Tibial artery (tissue), 4 donors: ENCODE measurements around the gene USP34.

Experiments
- DNase-seq, 2 donors: peaks; one replicate each; pipeline ENCODE4 v3.0.0-alpha.2; 2019
- H3K27ac ChIP-seq, 2 donors: fragments of 200-600 bp; sonication (generic) in 1 of 2; 1 replicate in 1 of 2; 2 replicates in 1 of 2; pipeline ENCODE4 v1.5.1; 2018 to 2019; ENCODE audit warnings: mild to moderate bottlenecking in 1 of 2
- H3K27me3 ChIP-seq, 2 donors: fragments of 200-600 bp; sonication (generic) in 1 of 2; one replicate each; pipeline versions ENCODE4 v1.5.1 to v1.6.0; 2016 to 2019
- H3K36me3 ChIP-seq, 3 donors: fragments of 200-600 bp; sonication (generic) in 2 of 3; one replicate each; pipeline ENCODE4 v1.5.1; 2016 to 2019; ENCODE audit warnings: mild to moderate bottlenecking in 2 of 3
- H3K4me1 ChIP-seq, 4 donors: fragments of 200-600 bp; sonication (generic) in 2 of 4; 1 replicate in 3 of 4; 2 replicates in 1 of 4; pipeline ENCODE4 v1.5.1; 2016 to 2019
- H3K4me3 ChIP-seq, 2 donors: fragments of 200-600 bp; sonication (generic) in 1 of 2; 1 replicate in 1 of 2; 2 replicates in 1 of 2; pipeline ENCODE4 v1.5.1; 2018 to 2019; ENCODE audit warnings: mild to moderate bottlenecking in 2 of 2
- H3K9me3 ChIP-seq, 3 donors: fragments of 200-600 bp; sonication (generic) in 1 of 3; one replicate each; pipeline ENCODE4 v1.5.1; 2016 to 2019
- intact Hi-C: fragments of 100-400 bp; cut with DNase I; formaldehyde crosslinking; loops from one replicate; pipeline ENCODE4 v1.15.0; 2023; ENCODE audit warnings: low total_unique reads
- TF ChIP-seq, protein P1 (sequence below), 2 experiments: fragments of 200-600 bp in 1 of 2; fragments of 450-650 bp in 1 of 2; IDR thresholded peaks; one replicate each; pipeline ENCODE4 v1.5.1; 2017 to 2019; ENCODE audit warnings: antibody characterized with exemption in 2 of 2, mild to moderate bottlenecking in 1 of 2, moderate library complexity in 1 of 2

Gene USP34

DNA sequence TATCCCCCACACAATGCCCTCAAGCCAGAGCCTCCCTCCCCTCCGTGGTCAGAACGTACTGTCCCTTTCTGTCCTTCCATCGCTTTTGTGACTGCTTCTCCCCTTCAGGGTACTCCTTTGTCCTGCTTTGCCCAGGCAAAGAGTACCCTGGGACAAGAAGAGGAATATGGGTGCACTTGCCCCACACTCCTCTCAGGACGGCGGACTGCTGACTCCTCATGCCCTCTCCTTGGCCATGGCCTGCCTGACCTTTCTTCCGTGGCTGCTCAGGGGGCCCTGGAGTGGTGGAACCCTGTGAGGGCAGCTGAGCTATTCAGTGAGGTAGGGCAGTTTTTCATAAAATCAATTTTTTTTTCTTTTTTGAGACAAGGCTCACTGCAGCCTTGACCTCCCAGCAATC, 290.2 kb downstream of the USP34 start:
- DNase-seq, result no peak
- peaks cover 0 to 53% (median 41%) of the 10 kb centered on the region in 4 donors for H3K4me1 ChIP-seq
- TF ChIP-seq, protein P1, sequence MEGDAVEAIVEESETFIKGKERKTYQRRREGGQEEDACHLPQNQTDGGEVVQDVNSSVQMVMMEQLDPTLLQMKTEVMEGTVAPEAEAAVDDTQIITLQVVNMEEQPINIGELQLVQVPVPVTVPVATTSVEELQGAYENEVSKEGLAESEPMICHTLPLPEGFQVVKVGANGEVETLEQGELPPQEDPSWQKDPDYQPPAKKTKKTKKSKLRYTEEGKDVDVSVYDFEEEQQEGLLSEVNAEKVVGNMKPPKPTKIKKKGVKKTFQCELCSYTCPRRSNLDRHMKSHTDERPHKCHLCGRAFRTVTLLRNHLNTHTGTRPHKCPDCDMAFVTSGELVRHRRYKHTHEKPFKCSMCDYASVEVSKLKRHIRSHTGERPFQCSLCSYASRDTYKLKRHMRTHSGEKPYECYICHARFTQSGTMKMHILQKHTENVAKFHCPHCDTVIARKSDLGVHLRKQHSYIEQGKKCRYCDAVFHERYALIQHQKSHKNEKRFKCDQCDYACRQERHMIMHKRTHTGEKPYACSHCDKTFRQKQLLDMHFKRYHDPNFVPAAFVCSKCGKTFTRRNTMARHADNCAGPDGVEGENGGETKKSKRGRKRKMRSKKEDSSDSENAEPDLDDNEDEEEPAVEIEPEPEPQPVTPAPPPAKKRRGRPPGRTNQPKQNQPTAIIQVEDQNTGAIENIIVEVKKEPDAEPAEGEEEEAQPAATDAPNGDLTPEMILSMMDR (IDR thresholded peaks at IDR 0.05), result no peak
- peaks cover 47 to 59% (median 51%) of the 10 kb centered on the region in 3 donors for H3K36me3 ChIP-seq
- H3K4me3 ChIP-seq, result peak overlapping the region; percentile 2 to 58
- H3K27ac ChIP-seq, result peak overlapping the region; percentile 53 to 98
- H3K27me3 ChIP-seq, result no peaks in the 10 kb centered on the region
- intact Hi-C loops, result loop anchor here (10.0 kb wide), 1 partner anchor 294 kb away; the partner anchor contains the start of gene USP34
- H3K9me3 ChIP-seq, result no peaks in the 10 kb centered on the region

DNA sequence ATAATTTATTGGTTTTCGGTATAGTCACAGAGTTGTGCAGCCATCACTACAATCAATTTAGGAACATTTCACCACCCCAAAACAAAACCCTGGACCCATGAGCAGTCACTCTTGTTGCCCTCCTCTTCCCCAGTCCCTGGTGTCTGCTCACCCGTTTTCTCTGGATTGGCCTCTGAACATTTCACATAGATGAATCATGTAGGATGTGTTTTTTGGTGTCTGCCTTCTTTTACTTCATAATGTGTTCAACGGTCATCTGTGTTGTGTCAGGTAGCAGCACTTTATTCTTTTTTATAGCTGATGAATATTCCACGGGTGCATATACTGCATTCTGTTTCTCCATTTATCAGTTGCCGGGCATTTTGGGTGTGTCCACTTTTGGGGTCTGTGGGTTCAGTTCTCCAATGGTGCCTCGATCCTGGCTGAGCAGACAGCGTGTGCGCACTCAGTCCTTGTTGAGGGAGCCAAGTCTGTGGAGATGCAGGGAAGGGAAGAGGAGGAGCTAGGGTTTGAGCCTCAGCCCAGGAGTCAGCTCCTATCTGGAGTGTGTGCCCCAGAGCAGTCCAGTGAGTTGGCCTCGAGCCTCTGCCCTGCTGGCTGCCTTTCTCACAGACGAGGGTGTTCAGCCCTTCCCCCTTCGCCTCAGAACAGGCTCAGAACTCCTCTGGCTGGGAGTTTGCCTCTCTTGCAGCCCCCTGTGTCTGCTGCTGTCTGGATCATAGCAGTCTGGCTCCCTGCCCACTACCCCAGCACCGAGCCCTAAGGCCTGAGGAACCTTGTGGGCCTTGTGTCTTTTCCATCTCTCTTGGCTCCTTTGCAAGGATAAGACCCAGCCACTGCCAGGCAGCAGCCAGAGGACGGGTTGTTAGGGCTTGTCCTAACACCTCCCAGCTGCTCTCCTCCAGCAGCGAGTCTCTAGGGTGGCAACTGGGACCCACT, 290.9 kb downstream of the USP34 start:
- DNase-seq, result peak; percentile 65 to 90
- Histone ChIP-seq H3K4me1 (peaks cover 0 to 53% (median 41%) of the 10 kb centered on the region in 4 donors), H3K9me3 (no peaks in the 10 kb centered on the region), H3K27ac (peak overlapping the region; percentile 53 to 98), H3K27me3 (no peaks in the 10 kb centered on the region), H3K36me3 (peaks cover 40 to 52% (median 44%) of the 10 kb centered on the region in 3 donors), H3K4me3 (peak overlapping the region; percentile 2 to 58)
- TF ChIP-seq, protein P1 (IDR thresholded peaks at IDR 0.05), result no peak
- intact Hi-C loops, result loop anchor here (10.0 kb wide), 1 partner anchor 295 kb away; the partner anchor contains the start of gene USP34

DNA sequence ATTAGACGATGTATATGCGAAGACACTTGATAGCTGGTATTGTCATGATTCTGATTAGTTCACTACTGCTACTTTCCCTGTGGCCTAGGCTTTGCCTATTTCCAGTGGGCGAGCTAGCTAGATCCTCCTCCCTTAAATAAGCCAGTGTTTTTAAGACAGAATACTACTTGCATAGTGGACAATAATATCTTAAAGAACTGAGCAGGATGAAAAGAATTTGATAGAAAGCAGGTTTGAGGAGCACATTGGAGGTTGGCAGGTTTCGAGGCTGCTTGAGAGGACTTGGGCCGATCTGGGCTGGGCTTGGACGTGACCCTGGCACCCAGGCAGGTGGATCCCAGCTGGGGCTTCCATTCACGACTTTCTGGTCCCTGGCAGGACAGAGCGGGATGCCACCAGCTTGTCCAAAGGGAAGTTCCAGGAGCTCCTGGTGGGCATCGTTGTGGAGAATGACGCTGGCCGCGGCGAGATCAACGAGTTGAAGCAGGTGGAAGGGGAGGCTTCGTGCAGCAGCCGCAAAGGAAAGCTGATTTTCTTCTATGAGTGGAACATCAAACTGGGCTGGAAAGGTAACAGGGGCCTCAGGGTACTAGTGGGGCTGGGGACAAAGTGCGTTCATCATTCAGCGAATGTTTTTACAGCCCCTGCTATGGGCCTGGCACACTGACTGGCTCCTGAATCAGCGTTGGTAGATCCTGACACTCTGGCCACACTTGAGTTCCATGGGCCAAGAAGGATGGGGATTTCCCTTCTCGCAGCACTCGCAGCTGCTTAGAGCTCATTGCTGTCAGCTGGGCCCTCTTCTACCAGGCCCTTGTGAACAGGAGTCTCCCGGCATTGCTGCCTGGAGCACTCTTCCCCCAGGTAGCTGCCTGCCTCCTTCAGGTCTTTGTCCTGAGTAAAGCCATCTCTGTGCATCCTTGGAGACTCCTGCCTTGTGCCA, 292.0 kb downstream of the USP34 start:
- Histone ChIP-seq H3K4me3 (peak overlapping the region; percentile 58 to 82), H3K27me3 (no peaks in the 10 kb centered on the region), H3K9me3 (no peaks in the 10 kb centered on the region), H3K36me3 (peaks cover 30 to 41% (median 33%) of the 10 kb centered on the region in 3 donors), H3K4me1 (peaks cover 0 to 53% (median 41%) of the 10 kb centered on the region in 4 donors), H3K27ac (peak overlapping the region; percentile 90 to 98)
- intact Hi-C loops, result no loop called here
- TF ChIP-seq, protein P1 (IDR thresholded peaks at IDR 0.05), result no peak
- no peak for DNase-seq

DNA sequence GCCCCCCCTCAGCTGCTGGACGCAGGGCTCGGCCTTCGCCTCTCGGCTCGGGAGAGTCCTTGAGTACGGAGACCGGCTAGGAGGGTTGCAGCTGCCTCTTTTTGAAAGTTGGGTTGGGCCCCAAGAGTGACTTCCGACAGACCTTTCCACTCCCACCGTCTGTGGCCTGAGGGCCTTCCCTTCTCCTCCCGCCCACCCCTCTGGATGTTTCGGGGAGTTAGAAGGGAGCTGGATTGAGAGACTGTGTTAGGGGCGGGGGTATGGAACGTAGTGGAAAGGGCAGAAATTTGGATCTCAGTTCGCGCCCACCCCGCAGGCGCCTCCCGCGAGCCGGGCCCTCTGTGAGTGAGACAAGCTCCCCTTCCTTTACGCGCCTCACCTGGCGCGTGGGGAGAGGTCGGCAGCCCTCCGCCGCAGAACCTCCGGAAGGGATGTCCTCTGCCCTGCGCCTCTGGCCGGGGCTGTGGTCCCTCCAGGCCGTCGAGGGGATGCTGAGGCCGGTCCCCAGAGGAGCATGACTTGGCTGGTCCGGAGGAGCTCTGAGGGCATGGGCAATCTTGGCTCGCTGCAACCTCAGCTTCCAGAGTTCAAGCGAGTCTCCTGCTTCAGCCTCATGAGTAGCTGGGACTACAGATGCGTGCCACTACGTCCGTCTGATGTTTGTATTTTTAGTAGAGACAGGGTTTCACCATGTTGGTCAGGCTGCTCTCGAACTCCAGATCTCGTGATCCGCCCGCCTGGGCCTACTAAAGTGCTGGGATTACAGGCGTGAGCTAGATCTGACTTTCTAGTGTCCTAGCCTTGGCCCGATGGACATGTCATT, 292.9 kb downstream of the USP34 start:
- TF ChIP-seq, protein P1 (IDR thresholded peaks at IDR 0.05), result no peak
- H3K9me3 ChIP-seq, result no peaks in the 10 kb centered on the region
- peak overlapping the region; percentile 90 to 98 for H3K27ac ChIP-seq
- H3K4me1 ChIP-seq, result peaks cover 0 to 53% (median 41%) of the 10 kb centered on the region in 4 donors
- H3K36me3 ChIP-seq, result peaks cover 20 to 32% (median 23%) of the 10 kb centered on the region in 3 donors
- DNase-seq, result peak; percentile 26 to 77
- H3K27me3 ChIP-seq, result no peaks in the 10 kb centered on the region
- peak overlapping the region; percentile 58 to 82 for H3K4me3 ChIP-seq
- intact Hi-C loops, result loop anchor here (2.0 kb wide), 1 partner anchor 361 kb away; the partner anchor contains the start of gene XPO1
